ENCODE data around the gene FAM110A.
"Not testable (repeated sequence)": the region's sequence is repeated elsewhere in the genome, so short reads cannot be mapped to it uniquely, and the experiment has no call there.

The FAM110A gene

GRCh38 chr20:881783-882144, 48.2 kb downstream of the FAM110A start:
- no peaks in the 10 kb centered on the region for H3K4me1 ChIP-seq (ENCODE audit: control insufficient read depth, insufficient read depth, low read length)
- DNase-seq (ENCODE audit: low read depth, low spot score), result no peak
- no peaks in the 10 kb centered on the region for H3K9me3 ChIP-seq (ENCODE audit: control insufficient read depth, insufficient read depth, low read length)
- no peak overlapping the region for H3K4me3 ChIP-seq (ENCODE audit: low read length)
- no peaks in the 10 kb centered on the region for H3K27me3 ChIP-seq (ENCODE audit: control insufficient read depth, insufficient read depth, low read length)
- no peak overlapping the region for H3K27ac ChIP-seq (ENCODE audit: low read length)
- H3K36me3 ChIP-seq (ENCODE audit: control insufficient read depth, insufficient read depth, low read length), result no peaks in the 10 kb centered on the region

- DNase-seq (ENCODE audit: low read depth, low spot score), result peak; percentile 77
- no peak overlapping the region for H3K4me3 ChIP-seq (ENCODE audit: low read length)
- H3K27ac ChIP-seq (ENCODE audit: low read length), result no peak overlapping the region
- WGBS (ENCODE audit: insufficient coverage, insufficient read length), result no CpG with 5 or more reads among the region's 41 CpGs
- no peaks in the 10 kb centered on the region for H3K4me1 ChIP-seq (ENCODE audit: control insufficient read depth, insufficient read depth, low read length)
- no peaks in the 10 kb centered on the region for H3K27me3 ChIP-seq (ENCODE audit: control insufficient read depth, insufficient read depth, low read length)
- H3K36me3 ChIP-seq (ENCODE audit: control insufficient read depth, insufficient read depth, low read length), result no peaks in the 10 kb centered on the region
- no peaks in the 10 kb centered on the region for H3K9me3 ChIP-seq (ENCODE audit: control insufficient read depth, insufficient read depth, low read length)
Measured at GRCh38 chr20:884983-885952, 51.8 kb downstream of the FAM110A start.

- no CpG with 5 or more reads among the region's 2 CpGs for WGBS (ENCODE audit: insufficient coverage, insufficient read length)
- Histone ChIP-seq H3K4me3 (ENCODE audit: low read length) (no peak overlapping the region), H3K27ac (ENCODE audit: low read length) (no peak overlapping the region), H3K36me3 (ENCODE audit: control insufficient read depth, insufficient read depth, low read length) (no peaks in the 10 kb centered on the region), H3K27me3 (ENCODE audit: control insufficient read depth, insufficient read depth, low read length) (no peaks in the 10 kb centered on the region), H3K4me1 (ENCODE audit: control insufficient read depth, insufficient read depth, low read length) (no peaks in the 10 kb centered on the region), H3K9me3 (ENCODE audit: control insufficient read depth, insufficient read depth, low read length) (no peaks in the 10 kb centered on the region)
- no peak for DNase-seq (ENCODE audit: low read depth, low spot score)
Measured at GRCh38 chr20:887137-887536, 53.6 kb downstream of the FAM110A start.

- H3K4me1 ChIP-seq (ENCODE audit: control insufficient read depth, insufficient read depth, low read length), result no peaks in the 10 kb centered on the region
- no peak overlapping the region for H3K27ac ChIP-seq (ENCODE audit: low read length)
- no peak overlapping the region for H3K4me3 ChIP-seq (ENCODE audit: low read length)
- no peaks in the 10 kb centered on the region for H3K36me3 ChIP-seq (ENCODE audit: control insufficient read depth, insufficient read depth, low read length)
- WGBS (ENCODE audit: insufficient coverage, insufficient read length), result no CpG with 5 or more reads among the region's 2 CpGs
- no peak for DNase-seq (ENCODE audit: low read depth, low spot score)
- no peaks in the 10 kb centered on the region for H3K27me3 ChIP-seq (ENCODE audit: control insufficient read depth, insufficient read depth, low read length)
- H3K9me3 ChIP-seq (ENCODE audit: control insufficient read depth, insufficient read depth, low read length), result no peaks in the 10 kb centered on the region
Measured at GRCh38 chr20:888057-888456, 54.5 kb downstream of the FAM110A start.

GRCh38 chr20:889106-889505, 55.6 kb downstream of the FAM110A start:
- no peaks in the 10 kb centered on the region for H3K27me3 ChIP-seq (ENCODE audit: control insufficient read depth, insufficient read depth, low read length)
- H3K4me3 ChIP-seq (ENCODE audit: low read length), result no peak overlapping the region
- no peaks in the 10 kb centered on the region for H3K36me3 ChIP-seq (ENCODE audit: control insufficient read depth, insufficient read depth, low read length)
- H3K27ac ChIP-seq (ENCODE audit: low read length), result no peak overlapping the region
- H3K4me1 ChIP-seq (ENCODE audit: control insufficient read depth, insufficient read depth, low read length), result no peaks in the 10 kb centered on the region
- WGBS (ENCODE audit: insufficient coverage, insufficient read length), result no CpG with 5 or more reads among the region's 5 CpGs
- no peak for DNase-seq (ENCODE audit: low read depth, low spot score)
- no peaks in the 10 kb centered on the region for H3K9me3 ChIP-seq (ENCODE audit: control insufficient read depth, insufficient read depth, low read length)

- DNase-seq (ENCODE audit: low read depth, low spot score), result no peak
- Histone ChIP-seq H3K4me3 (ENCODE audit: low read length) (no peak overlapping the region), H3K4me1 (ENCODE audit: control insufficient read depth, insufficient read depth, low read length) (no peaks in the 10 kb centered on the region), H3K27ac (ENCODE audit: low read length) (no peak overlapping the region), H3K9me3 (ENCODE audit: control insufficient read depth, insufficient read depth, low read length) (no peaks in the 10 kb centered on the region), H3K36me3 (ENCODE audit: control insufficient read depth, insufficient read depth, low read length) (no peaks in the 10 kb centered on the region), H3K27me3 (ENCODE audit: control insufficient read depth, insufficient read depth, low read length) (no peaks in the 10 kb centered on the region)
- no CpG with 5 or more reads among the region's 10 CpGs for WGBS (ENCODE audit: insufficient coverage, insufficient read length)
Measured at GRCh38 chr20:889932-890463, 56.5 kb downstream of the FAM110A start.

GRCh38 chr20:890666-891057, 57.1 kb downstream of the FAM110A start:
- no peak overlapping the region for H3K27ac ChIP-seq (ENCODE audit: low read length)
- no peak for DNase-seq (ENCODE audit: low read depth, low spot score)
- no peaks in the 10 kb centered on the region for H3K36me3 ChIP-seq (ENCODE audit: control insufficient read depth, insufficient read depth, low read length)
- WGBS (ENCODE audit: insufficient coverage, insufficient read length), result no CpG with 5 or more reads among the region's 6 CpGs
- no peak overlapping the region for H3K4me3 ChIP-seq (ENCODE audit: low read length)
- H3K4me1 ChIP-seq (ENCODE audit: control insufficient read depth, insufficient read depth, low read length), result no peaks in the 10 kb centered on the region
- H3K9me3 ChIP-seq (ENCODE audit: control insufficient read depth, insufficient read depth, low read length), result no peaks in the 10 kb centered on the region
- no peaks in the 10 kb centered on the region for H3K27me3 ChIP-seq (ENCODE audit: control insufficient read depth, insufficient read depth, low read length)

- no peak overlapping the region for H3K4me3 ChIP-seq (ENCODE audit: low read length)
- WGBS (ENCODE audit: insufficient coverage, insufficient read length), result no CpG with 5 or more reads among the region's 6 CpGs
- H3K27me3 ChIP-seq (ENCODE audit: control insufficient read depth, insufficient read depth, low read length), result no peaks in the 10 kb centered on the region
- H3K27ac ChIP-seq (ENCODE audit: low read length), result no peak overlapping the region
- no peaks in the 10 kb centered on the region for H3K9me3 ChIP-seq (ENCODE audit: control insufficient read depth, insufficient read depth, low read length)
- H3K4me1 ChIP-seq (ENCODE audit: control insufficient read depth, insufficient read depth, low read length), result no peaks in the 10 kb centered on the region
- no peaks in the 10 kb centered on the region for H3K36me3 ChIP-seq (ENCODE audit: control insufficient read depth, insufficient read depth, low read length)
- no peak for DNase-seq (ENCODE audit: low read depth, low spot score)
Measured at GRCh38 chr20:891058-891705, 57.7 kb downstream of the FAM110A start.

GRCh38 chr20:891706-892080, 58.2 kb downstream of the FAM110A start:
- H3K36me3 ChIP-seq (ENCODE audit: control insufficient read depth, insufficient read depth, low read length), result no peaks in the 10 kb centered on the region
- WGBS (ENCODE audit: insufficient coverage, insufficient read length), result no CpG with 5 or more reads among the region's 4 CpGs
- DNase-seq (ENCODE audit: low read depth, low spot score), result no peak
- no peaks in the 10 kb centered on the region for H3K27me3 ChIP-seq (ENCODE audit: control insufficient read depth, insufficient read depth, low read length)
- H3K9me3 ChIP-seq (ENCODE audit: control insufficient read depth, insufficient read depth, low read length), result no peaks in the 10 kb centered on the region
- H3K4me1 ChIP-seq (ENCODE audit: control insufficient read depth, insufficient read depth, low read length), result no peaks in the 10 kb centered on the region
- H3K27ac ChIP-seq (ENCODE audit: low read length), result no peak overlapping the region
- no peak overlapping the region for H3K4me3 ChIP-seq (ENCODE audit: low read length)

GRCh38 chr20:892371-892770, 58.9 kb downstream of the FAM110A start:
- DNase-seq (ENCODE audit: low read depth, low spot score); H3K4me1 ChIP-seq (ENCODE audit: control insufficient read depth, insufficient read depth, low read length); H3K27me3 ChIP-seq (ENCODE audit: control insufficient read depth, insufficient read depth, low read length); H3K4me3 ChIP-seq (ENCODE audit: low read length); H3K27ac ChIP-seq (ENCODE audit: low read length); H3K36me3 ChIP-seq (ENCODE audit: control insufficient read depth, insufficient read depth, low read length); H3K9me3 ChIP-seq (ENCODE audit: control insufficient read depth, insufficient read depth, low read length): not testable (repeated sequence)
- WGBS (ENCODE audit: insufficient coverage, insufficient read length), result no CpG with 5 or more reads among the region's 5 CpGs

Measured in iPS DF 6.9 (cell line).